Heart right ventricle (tissue), 16 donors: ENCODE results near the gene GRM2. TPM values are rescaled to one million over a fixed set of nuclear protein-coding genes. Genes with fewer than 3 reads are reported as not detected.

Experiments
- ATAC-seq, 8 donors: fragments of 200-7000 bp; cut with Tn5 transposase; one replicate each; pipeline ENCODE4 v1.9.1; 2020; ENCODE audit warnings: mild to moderate bottlenecking in 8 of 8, moderate library complexity in 8 of 8, moderate number of reproducible peaks in 1 of 8
- DNase-seq, 2 donors: peaks; one replicate each; pipeline ENCODE4 v3.0.0-alpha.2; 2020
- H3K27ac ChIP-seq, 10 donors: fragments of 200-600 bp; sonication (generic) in 2 of 10; one replicate each; pipeline versions ENCODE4 v1.5.0 to v1.8.0; 2020 to 2022; ENCODE audit warnings: mild to moderate bottlenecking in 3 of 10
- H3K27me3 ChIP-seq, 7 donors: fragments of 200-600 bp; one replicate each; pipeline ENCODE4 v1.8.0; 2021 to 2022; ENCODE audit warnings: mild to moderate bottlenecking in 2 of 7
- H3K36me3 ChIP-seq, 9 donors: fragments of 200-600 bp; sonication (generic) in 1 of 9; one replicate each; pipeline versions ENCODE4 v1.5.0 to v1.8.0; 2020 to 2022; ENCODE audit warnings: mild to moderate bottlenecking in 2 of 9
- H3K4me1 ChIP-seq, 9 donors: fragments of 200-600 bp; sonication (generic) in 1 of 9; one replicate each; pipeline versions ENCODE4 v1.5.0 to v1.8.0; 2020 to 2022; ENCODE audit warnings: mild to moderate bottlenecking in 4 of 9
- H3K4me3 ChIP-seq, 10 donors: fragments of 200-600 bp; sonication (generic) in 2 of 10; one replicate each; pipeline versions ENCODE4 v1.5.0 to v1.8.0; 2020 to 2022; ENCODE audit warnings: mild to moderate bottlenecking in 7 of 10, moderate library complexity in 2 of 10
- H3K9me3 ChIP-seq, 11 donors: fragments of 200-600 bp in 10 of 11; sonication (generic) in 2 of 11; one replicate each; pipeline versions ENCODE4 v1.5.0 to v1.8.0; 2013 to 2022; ENCODE audit warnings: mild to moderate bottlenecking in 2 of 11, control low read depth in 1 of 11, moderate library complexity in 1 of 11
- WGBS, 2 donors: extraction: QIAGEN DNeasy Blood & Tissue Kit; methylation state at CpG; one replicate each; pipeline ENCODE4 v1.1.7; 2013; ENCODE audit warnings: inconsistent platforms in 1 of 2; 5-methylcytosine and 5-hydroxymethylcytosine counted together
- intact Hi-C, 10 donors: fragments of 100-400 bp; cut with DNase I; formaldehyde crosslinking; loops; one replicate each; pipeline versions ENCODE4 v1.11.1 to v1.14.2; 2022
- polyA plus RNA-seq, 2 donors: library from polyadenylated mRNA; stranded (reverse); fragments of 200-250 nt; gene quantifications; one replicate each; pipeline ENCODE4 v1.2.3, GENCODE V29; 2013
- total RNA-seq, 10 donors: library from RNA; stranded (reverse); fragmentation: NEBNext Ultra II Directional in 3 of 10; extraction: Animal tissue kit (Norgen Biotek cat#: 25700) in 3 of 10; gene quantifications; one replicate each; pipeline versions ENCODE4 v1.2.1 to v1.2.4, GENCODE V29; 2021 to 2023
- TF ChIP-seq, protein P1 (sequence below), 9 donors: fragments of 200-600 bp; sonication (generic) in 2 of 9; IDR thresholded peaks; one replicate each; pipeline versions ENCODE4 v1.5.0 to v1.8.0; 2021 to 2022; ENCODE audit warnings: antibody characterized with exemption in 9 of 9, mild to moderate bottlenecking in 5 of 9, moderate library complexity in 1 of 9
- donor health status: Arrhythmogenic right ventricular cardiomyopathy.
- donor health status: ischemic (EF 13 %, LVEDD 7.1; RV severe dilation, severe dysfunction).
- donor health status: healthy with polysubstance abuse.
- donor health status: DM: no; HTN: yes; CAD: no.
- donor health status: DM: no; HTN: no; CAD: no.
- donor health status: ischemic (EF 25% LVEDD 6.9; RV normal size, moderate dysfunction).
- donor health status: ischemic (EF 25% LVEDD 5.7; RV mildly dilated, moderate dysfunction).
- donor health status: healthy.
- donor health status: DM: yes; HTN: yes; CAD: no.
- donor health status: Ischemic cardiomyopathy.
- donor health status: ischemic (EF 35%, LVEDD 5.7; RV mildly dilated, moderate dysfunction).
- donor health status: nonischemic (EF 11% LVEDD 7.7; RV severe dilation, severe dysfunction).
- donor health status: DM: yes; HTN: yes; CAD: no.
- donor health status: PGD.
- donor health status: ischemic (EF 29% LVEDD 5.4; RV normal size, mild dysfunction).
- donor health status: nonischemic (EF 23%, LVEDD 6.1; RV moderate dilation, normal function).

GRM2 gene
- total and polyA plus RNA-seq, 12 donors: 0.04 to 0.66 (median 0.37) TPM; not detected in 1

DNA sequence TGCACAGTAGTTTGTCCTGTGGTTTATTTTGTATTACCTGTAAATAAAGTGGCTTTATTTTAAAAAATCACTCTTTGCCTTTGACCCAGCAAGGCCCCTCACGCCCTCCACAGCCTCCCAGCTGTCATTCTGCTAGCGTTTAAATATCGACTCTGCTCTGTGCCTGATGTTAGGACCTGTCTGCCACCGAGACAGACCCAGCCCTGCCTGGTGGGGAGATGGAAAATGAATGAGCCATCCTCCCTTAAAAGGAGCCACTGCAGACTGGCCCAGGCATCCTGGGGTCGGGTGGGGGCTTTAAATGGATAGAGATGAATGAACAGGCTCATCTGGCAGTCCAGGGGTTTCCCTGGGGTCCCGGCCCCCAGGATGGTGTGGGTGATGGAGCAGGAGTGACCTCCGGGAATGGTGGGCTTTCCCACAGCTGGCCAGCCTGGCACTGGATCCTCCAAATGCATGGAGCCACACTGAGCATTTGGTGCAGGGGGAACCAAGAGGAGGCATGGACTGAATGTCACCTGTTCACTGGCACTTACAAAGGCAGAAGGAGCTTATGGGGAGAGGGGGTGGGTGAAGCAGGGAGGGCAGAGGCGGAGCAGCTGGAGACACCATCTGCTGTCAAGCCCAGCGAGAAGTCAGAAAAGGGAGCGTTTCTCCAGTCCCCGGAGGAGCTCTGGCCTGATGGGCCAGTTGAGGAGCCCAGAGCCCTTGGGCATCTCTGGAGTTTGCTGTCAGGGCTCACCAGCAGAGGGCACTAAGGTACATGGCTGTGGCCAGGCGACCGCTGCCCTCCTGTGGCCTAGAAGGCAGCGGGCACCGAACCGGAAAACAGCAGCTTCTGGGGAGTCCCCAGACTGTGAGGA is 11.9 kb downstream of the GRM2 start:
- peak; percentile 44 to 54 for DNase-seq

DNA sequence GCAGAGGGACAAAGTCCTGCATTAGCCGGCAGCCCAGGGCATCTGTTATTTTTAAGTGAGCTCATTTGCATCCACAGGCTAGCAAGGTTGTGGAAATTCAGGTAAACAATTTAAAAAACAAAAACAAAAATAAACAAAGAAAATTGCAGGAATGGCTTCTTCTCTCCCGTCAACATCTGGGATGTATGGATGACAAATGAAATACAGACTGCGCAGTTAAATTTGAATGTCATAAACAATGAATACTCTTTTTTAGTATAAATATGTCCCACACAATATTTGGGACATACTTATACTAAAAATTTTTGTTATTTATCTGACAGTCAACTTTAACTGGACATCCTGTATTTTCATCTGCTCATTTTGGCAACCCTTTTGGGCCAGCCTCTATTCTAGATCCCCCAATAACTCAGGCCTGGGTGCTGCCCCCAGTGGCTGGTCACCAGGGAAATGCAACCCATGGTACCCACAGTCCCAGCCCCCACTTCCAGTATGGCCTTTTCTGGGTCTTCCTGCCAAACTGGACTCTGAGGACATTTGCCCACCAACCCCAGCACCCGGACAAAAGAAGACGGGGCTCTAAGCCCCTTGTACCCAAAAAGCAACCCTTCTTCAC is 12.7 kb downstream of the GRM2 start:
- no peak overlapping the region for H3K27ac ChIP-seq
- intact Hi-C loops: loop anchor here in 7 of 10 donors (5.0 to 10.0 kb wide), 4 partner anchors 65 to 85 kb away; no protein-coding TSS in a partner anchor
- H3K4me1 ChIP-seq: peaks cover 0 to 5% (median 0%) of the 10 kb centered on the region in 9 donors
- 77% methylated on average over 5 of the region's 5 CpGs for WGBS, 2 donors
- no peaks in the 10 kb centered on the region for H3K9me3 ChIP-seq
- DNase-seq (no peak), ATAC-seq (no peak)
- no peaks in the 10 kb centered on the region for H3K27me3 ChIP-seq
- no peaks in the 10 kb centered on the region for H3K36me3 ChIP-seq
- no peak overlapping the region for H3K4me3 ChIP-seq
- TF ChIP-seq, protein P1, sequence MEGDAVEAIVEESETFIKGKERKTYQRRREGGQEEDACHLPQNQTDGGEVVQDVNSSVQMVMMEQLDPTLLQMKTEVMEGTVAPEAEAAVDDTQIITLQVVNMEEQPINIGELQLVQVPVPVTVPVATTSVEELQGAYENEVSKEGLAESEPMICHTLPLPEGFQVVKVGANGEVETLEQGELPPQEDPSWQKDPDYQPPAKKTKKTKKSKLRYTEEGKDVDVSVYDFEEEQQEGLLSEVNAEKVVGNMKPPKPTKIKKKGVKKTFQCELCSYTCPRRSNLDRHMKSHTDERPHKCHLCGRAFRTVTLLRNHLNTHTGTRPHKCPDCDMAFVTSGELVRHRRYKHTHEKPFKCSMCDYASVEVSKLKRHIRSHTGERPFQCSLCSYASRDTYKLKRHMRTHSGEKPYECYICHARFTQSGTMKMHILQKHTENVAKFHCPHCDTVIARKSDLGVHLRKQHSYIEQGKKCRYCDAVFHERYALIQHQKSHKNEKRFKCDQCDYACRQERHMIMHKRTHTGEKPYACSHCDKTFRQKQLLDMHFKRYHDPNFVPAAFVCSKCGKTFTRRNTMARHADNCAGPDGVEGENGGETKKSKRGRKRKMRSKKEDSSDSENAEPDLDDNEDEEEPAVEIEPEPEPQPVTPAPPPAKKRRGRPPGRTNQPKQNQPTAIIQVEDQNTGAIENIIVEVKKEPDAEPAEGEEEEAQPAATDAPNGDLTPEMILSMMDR (IDR thresholded peaks at IDR 0.05): no peak

More for the DNA sequence above, 11.9 kb downstream of the GRM2 start:
- Histone ChIP-seq H3K4me1 (peaks cover 0 to 5% (median 0%) of the 10 kb centered on the region in 9 donors), H3K4me3 (no peak overlapping the region), H3K9me3 (no peaks in the 10 kb centered on the region), H3K27me3 (no peaks in the 10 kb centered on the region), H3K27ac (no peak overlapping the region), H3K36me3 (no peaks in the 10 kb centered on the region)
- TF ChIP-seq, protein P1 (IDR thresholded peaks at IDR 0.05): peak; percentile 40 to 90 (median 72)
- intact Hi-C loops: loop anchor here in 4 of 10 donors (5.0 to 10.0 kb wide), 3 partner anchors 66 to 84 kb away; no protein-coding TSS in a partner anchor
- peak in 6 of 8 donors; percentile 68 to 82 (median 76) for ATAC-seq
- WGBS, 2 donors: 47 to 50% methylated on average over 16 of the region's 16 CpGs

DNA sequence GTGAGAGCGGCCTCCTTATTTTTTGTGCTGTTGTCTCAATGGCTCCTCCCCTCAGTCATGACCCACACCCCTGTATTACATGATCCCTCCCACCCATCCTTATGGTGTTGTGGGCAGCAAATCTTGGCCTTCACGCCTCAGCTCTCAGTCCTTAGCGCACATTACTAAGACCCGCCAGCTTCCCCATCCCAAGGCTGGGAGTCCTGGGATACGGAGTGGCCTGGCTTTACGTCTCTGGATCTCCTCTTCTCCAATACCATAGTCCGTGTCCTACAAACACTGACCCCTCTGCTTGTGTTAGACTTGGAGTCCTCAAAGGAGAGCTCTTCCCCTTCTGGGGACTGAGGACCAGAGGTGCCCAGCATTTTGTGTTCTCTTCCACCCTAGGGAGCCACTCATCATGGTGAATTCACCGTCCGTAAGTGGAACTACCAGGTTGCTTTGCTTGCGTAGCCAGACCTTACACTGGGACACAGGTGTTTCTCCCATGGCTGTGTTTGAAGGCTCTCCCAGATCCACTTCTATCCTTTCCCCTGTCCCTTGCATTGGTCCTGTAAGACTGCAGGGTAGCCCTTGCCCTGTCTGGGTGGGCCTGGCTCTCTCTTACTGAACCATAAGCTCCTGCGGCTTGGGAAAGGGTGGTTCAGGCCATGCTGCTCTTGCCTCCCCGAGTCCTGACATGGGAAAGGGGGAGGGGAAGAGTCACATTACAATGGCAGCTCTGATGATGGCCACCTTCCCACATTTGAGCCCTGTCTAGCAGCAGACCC is 13.6 kb downstream of the GRM2 start:
- 88 to 90% methylated on average over 12 of the region's 12 CpGs for WGBS, 2 donors
- Histone ChIP-seq H3K4me3 (no peak overlapping the region), H3K36me3 (no peaks in the 10 kb centered on the region), H3K27ac (no peak overlapping the region), H3K27me3 (no peaks in the 10 kb centered on the region), H3K9me3 (no peaks in the 10 kb centered on the region), H3K4me1 (peaks cover 0 to 5% (median 0%) of the 10 kb centered on the region in 9 donors)
- TF ChIP-seq, protein P1 (IDR thresholded peaks at IDR 0.05): no peak
- DNase-seq (no peak), ATAC-seq (peak in 1 of 8 donors; percentile 18)
- intact Hi-C loops: loop anchor here in 3 of 10 donors (5.0 to 10.0 kb wide), 3 partner anchors 77 to 84 kb away; no protein-coding TSS in a partner anchor
